NCI-H2171 treated with DMSO at 0.1 percent for 48 hours (cell line): ENCODE data around the gene CASP8AP2.
"Not testable (repeated sequence)": the region's sequence is repeated elsewhere in the genome, so short reads cannot be mapped to it uniquely, and the experiment has no call there.

Source experiments
- DNase-seq: peaks from one replicate; lab custom pipeline; 2025; lab: John Stamatoyannopoulos, UW

Gene CASP8AP2

DNA sequence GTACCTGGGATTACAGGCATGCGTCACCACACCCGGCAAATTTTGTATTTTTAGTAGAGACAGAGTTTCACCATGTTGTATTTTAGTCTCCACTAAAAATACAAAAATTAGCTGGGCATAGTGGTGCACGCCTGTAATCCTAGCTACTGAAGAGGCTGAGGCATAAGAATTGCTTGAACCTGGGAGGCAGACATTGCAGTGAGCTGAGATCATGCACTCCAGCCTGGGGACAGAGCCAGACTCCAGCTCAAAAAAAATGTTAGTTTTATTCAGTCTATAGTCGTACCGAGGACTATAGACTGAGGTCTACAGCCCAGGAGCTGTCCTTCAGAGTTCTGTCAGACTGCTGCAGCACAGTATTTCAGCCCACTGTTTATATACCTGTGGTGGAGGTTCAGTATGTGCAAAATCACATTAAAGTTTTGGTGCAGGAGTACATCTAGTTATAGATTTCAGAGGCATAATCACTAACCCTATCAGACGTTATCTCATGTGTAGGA lies 3.6 kb upstream of the CASP8AP2 start:
- DNase-seq: no peak

DNA sequence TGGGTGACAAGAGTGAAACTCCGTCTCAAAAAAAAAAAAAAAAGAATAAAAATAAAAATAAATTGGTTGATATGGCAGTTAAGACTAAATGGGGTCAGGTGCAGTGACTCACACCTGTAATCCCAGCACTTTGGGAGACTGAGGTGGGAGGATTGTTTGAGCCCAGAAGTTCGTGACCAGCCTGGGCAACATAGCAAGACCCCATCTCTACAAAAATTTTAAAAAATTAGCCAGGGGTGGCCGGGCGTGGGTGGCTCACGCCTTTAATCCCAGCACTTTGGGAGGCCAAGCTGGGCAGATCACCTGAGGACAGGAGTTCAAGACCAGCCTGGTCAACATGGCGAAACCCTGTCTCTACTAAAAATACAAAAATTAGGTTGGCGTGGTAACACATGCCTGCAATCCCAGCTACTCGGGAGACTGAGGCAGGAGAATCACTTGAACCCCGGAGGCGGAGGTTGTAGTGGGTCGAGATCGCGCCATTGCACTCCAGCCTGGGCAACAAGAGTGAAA lies 1.1 kb upstream of the CASP8AP2 start:
- not testable (repeated sequence) for DNase-seq

DNA sequence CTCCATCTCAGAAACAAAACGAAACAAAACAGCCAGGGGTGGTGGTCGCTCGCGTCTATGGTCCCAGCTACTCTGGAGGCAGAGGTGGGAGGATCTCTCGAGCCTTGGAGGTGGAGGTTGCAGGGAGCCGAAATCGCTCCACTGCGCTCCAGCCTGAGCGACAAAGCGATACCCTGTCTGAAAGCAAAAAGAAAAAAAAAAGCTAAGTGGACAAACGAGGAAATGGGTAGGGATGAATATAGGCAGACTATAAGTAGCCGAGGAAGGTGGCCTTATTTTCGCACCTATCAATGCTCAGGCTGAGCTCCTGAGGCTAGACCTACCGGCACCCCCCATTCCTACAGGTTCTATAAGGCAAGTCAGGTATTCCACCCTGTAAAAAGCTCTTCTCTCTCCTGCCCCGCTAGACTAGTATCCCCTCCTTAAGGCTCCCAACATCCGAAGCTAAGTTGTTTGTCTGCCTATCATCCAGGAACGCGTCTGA lies 650 bp upstream of the CASP8AP2 start:
- peak; percentile 89 for DNase-seq

DNA sequence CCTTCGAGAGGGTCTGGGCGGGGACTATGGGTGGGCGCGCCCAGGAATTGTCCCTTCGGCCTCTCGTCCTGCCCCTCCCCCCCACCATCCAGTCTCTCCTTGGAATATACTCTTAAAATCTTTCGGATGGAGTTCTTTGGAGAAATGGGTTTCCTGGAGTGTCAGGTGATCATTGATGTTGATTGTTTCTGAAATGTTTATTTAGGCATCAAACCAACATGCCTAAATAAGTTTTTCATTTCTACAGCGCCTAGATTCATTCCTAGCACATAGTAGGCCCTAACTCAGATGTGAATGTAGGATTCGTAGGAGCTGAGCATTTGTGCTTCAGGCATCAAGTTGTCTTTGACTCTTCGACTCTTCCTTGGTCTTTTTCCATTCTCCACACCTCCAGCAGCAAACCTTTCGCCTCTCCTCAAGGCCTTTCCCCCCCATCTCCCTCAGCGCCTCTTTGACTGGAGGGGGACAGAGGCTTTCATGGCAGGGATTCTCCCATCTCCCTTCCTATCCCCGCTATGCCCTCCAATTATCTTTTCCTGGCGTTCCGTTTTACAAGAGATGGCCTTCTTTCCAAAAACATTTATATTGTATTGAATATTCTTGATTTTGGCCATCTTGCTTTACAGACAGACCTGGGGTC lies 610 bp downstream of the CASP8AP2 start:
- DNase-seq: no peak

DNA sequence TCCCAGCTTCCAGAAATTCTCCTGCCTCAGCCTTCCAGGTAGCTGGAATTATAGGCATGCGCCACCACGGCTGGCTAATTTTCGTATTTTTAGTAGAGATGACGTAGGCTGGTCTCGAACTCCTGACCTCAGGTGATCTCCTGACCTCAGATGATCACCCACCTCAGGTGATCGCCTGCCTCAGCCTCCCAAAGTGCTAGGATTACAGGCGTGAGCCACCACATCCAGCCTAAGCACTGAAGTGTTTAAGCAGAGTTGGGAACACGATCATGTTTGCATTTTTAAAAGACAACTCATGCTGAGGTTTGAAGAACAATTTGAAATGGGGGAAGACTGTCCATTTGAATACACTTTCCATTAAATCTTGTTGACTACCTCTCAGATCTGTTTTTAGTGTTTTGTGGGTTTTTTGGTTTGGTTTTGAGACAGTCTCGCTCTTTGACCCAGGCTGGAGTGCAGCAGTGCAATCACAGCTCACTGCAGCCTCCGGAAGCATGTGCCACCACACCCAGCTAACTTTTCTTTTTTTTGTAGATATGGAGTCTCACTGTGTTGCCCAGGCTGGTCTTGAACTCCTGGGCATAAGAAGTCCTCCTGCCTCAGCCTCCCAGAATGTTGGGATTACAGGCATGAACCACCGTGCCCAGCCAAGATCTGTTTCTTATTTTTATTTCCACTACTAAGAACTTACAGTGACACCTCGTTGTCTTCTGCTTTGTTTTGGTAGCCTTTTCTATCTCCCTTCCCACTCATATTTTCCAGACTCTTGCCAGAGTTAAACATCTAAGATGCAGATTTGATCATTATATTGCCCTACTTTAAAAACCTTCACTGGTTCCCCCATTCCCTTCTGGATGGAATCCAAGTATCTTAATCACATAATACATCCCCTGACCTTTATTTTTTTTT lies 5.5 kb downstream of the CASP8AP2 start:
- no peak for DNase-seq

DNA sequence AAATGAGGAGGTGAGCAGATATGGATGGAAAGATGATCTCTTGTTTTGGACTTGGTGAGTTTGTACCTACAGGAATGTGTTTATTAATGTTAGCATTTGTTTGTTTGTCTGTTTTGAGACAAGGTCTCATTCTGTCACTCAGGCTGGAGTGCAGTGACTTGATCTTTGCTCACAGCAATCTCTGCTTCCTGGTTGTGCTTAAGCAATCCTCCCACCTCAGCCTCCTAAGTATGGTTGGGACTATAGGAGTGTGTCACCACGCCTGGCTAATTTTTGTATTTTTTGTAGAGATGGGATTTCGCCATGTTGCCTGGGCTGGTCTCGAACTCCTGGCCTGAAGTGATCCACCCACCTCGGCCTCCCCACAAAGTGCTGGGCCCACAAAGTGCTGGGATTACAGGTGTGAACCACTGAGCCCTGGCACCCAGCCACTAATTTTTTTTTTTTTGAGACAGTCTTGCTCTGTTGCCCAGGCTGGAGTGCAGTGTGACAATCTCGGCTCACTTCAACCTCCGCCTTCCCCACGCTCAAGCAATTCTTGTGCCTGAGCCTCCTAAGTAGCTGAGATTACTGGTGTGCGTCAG lies 7.1 kb downstream of the CASP8AP2 start:
- DNase-seq: no peak

DNA sequence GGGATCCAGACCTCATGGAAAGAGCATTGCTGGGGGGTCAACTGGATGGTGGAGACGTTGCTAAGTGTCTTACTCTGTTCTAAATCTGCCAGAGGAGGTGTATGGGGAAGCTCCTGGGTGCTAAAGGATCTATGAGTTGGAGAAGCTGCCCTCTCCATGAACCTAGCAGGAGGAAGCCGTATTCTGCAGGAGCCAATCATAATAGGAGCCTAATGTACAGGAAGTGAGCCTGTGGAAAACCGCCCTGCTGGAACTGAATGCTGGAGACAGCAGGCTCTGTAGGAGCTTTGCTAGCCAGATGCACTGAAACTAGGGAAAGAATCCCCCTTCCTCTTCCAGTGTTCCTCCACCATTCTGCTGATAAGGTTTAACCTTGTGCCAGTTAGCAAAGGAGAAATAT lies 10.9 kb downstream of the CASP8AP2 start:
- DNase-seq: no peak

DNA sequence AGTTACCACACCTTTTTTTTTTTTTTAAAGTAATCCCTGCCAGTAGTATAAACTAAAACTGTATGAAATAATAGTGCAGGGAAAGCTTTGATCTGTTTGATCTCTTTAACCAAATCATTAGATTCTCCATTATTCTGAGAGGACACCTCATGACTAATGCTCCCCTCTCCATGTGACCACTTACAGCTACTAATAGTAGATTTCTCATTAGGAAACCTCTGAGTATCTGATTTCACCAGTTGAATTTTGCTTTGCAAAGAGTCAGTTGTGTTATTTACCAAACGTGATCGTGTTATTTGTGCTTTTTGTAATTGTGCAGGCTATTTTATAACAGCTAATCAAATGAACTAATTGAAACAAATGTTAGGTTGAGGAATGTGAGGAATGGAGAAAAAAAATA lies 12.5 kb downstream of the CASP8AP2 start:
- DNase-seq: no peak

DNA sequence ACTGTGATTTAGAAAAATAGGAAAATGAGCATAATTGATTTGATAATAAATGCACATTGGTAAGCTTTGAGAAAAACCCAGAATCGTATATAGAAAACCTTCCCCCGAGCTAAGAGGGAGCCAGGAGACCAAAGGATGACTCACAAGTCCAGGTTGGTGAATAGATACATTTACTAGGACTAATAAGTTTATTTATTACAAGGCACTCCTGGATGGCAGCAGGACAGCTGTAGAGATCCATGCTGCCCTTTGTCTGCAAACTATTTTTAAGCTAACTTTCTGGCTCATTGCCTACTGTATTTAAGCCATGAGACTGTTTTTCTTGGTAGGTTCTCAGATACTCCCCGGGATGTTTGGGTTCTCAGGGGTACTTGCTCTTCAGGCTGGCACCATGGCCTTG lies 13.4 kb downstream of the CASP8AP2 start:
- no peak for DNase-seq

DNA sequence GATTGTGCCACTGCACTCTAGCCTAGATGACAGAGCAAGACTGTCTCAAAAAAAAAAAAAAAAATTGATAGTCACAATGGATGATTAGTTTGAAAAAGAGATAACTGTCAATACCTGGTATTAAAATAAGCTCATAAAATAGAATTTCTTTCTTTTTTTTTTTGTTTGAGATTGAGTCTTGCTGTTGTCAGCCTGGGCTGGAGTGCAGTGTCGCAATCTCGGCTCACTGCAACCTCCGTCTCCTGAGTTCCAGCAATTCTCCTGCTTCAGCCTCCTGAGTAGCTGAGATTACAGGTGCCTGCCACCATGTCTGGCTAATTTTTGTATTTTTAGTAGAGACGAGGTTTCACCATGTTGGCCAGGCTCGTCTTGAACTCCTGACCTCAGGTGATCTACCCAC lies 17.8 kb downstream of the CASP8AP2 start:
- DNase-seq: not testable (repeated sequence)

DNA sequence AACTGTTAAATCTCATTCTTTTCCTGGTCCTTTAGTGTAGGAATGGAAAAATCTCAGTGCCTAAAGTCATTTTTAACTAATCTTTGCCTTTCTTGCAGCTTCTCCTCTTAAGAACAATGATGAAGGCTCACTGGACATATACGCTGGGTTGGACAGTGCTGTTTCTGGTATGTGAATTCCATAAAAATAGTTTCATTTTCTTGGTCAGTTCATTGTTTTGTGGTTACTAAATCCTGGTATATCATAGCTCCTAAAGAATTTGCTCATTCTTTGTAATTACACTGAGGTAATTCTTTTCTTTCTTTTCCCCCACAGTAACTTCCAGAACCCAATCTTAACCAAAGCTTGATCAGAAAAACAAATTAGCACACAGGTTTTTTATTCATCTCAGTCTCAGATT lies 23.4 kb downstream of the CASP8AP2 start:
- no peak for DNase-seq

DNA sequence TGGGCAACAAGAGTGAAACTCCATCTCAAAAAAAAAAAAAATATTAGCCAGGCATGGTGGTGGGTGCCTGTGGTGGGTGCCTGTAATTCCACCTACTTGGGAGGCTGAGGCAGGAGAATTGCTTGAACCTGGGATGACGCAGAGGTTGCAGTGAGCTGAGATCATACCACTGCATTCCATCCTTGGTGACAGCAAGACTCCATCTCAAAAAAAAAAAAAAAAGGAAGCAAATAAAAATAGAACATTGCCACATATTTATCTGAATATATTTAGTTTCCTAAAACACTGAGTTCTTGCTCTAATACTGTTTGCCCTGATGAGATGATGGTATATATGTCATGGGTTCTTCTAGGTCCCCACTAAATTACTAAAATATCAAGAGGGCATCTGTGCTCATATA lies 28.4 kb downstream of the CASP8AP2 start:
- no peak for DNase-seq

DNA sequence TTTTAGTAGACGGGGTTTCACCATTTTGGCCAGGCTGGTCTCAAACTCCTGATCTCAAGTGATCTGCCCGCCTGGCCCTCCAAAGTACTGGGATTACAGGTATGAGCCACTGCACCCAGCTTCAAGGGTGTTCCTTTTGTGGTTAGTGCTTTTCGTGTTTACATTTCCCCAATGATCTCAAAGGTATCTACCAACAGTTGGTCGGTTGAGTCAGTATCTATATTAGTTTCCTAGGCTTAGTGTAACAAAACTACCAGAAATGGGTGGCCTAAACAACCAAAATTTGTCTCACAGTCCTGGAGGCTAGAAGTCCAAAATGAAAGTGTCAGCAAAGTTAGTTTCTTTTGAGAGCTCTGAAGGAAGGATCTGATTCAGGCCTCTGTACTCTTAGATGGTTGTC lies 30.1 kb downstream of the CASP8AP2 start:
- DNase-seq: no peak

DNA sequence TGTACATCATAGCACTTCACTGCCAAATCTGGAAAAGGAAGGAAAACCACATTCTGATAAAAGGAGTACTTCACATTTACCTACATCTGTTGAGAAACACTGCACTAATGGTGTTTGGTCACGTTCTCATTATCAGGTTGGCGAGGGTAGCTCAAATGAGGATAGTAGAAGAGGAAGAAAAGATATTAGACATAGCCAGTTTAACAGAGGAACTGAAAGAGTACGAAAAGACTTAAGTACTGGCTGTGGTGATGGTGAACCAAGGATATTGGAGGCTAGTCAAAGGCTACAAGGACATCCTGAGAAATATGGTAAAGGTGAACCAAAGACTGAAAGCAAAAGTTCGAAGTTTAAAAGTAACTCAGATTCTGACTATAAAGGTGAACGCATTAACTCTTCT lies 32.6 kb downstream of the CASP8AP2 start:
- DNase-seq: no peak

DNA sequence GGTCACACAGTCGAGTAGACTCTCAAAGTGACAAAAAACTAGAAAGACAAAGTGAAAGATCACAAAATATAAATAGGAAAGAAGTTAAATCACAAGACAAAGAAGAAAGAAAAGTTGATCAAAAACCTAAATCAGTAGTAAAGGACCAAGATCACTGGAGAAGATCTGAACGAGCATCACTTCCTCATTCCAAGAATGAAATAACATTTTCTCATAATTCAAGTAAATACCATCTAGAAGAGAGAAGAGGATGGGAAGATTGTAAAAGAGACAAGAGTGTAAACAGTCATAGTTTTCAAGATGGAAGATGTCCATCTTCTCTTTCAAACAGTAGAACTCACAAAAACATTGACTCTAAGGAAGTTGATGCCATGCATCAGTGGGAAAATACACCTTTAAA lies 33.0 kb downstream of the CASP8AP2 start:
- no peak for DNase-seq

DNA sequence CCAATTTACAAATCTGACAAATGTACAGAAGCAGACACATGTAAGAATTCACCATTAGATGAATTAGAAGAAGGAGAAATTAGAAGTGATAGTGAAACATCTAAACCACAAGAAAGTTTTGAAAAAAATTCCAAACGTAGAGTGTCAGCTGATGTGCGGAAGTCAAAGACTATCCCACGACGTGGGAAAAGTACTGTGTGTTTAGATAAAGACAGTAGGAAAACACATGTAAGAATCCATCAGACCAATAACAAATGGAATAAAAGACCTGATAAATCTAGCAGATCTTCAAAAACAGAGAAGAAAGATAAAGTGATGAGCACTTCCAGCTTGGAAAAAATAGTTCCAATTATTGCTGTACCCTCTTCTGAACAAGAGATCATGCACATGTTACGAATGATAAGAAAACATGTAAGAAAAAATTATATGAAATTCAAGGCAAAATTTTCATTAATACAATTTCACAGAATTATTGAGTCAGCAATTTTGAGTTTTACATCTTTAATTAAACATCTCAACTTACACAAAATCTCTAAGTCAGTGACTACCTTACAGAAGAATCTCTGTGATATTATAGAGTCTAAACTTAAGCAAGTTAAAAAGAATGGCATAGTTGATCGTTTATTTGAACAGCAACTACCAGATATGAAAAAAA lies 36.5 kb downstream of the CASP8AP2 start:
- no peak for DNase-seq

DNA sequence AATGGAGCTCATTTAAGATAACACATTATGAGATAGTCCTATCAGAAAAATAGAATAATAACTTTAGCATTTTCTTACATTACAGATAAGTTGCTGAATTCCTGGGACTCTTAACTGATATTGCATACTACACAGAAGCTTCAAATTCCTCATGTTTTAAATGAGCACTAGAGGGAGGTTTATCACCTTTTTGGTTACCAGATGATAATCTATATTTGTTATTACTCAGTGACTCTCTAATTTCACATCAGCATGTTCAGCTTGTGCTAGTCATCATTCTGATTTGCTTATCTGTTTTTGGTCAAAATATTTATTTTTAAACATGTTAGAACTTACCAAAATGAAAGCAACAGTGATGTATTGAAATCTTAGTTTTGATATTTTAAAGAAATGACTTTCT lies 44.0 kb downstream of the CASP8AP2 start:
- no peak for DNase-seq

DNA sequence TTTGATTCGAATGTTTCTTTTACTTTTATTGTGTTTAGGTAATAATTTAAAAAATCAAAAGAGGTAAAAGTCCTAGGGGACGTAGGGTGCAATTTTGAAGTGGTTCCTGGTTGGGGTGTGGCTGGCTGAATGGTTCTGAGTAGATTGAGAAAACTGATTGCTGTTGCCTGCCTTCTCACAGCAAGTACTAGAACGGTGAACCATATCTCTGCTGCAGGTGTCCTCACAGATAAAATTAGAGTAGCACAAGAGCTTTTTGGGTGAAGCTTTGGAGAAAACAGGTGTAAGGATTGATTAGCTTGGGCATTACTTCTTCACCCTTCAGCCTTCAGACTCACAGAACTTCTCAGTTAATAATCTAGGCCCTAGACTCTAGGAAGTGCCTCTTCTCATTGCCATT lies 44.8 kb downstream of the CASP8AP2 start:
- no peak for DNase-seq

DNA sequence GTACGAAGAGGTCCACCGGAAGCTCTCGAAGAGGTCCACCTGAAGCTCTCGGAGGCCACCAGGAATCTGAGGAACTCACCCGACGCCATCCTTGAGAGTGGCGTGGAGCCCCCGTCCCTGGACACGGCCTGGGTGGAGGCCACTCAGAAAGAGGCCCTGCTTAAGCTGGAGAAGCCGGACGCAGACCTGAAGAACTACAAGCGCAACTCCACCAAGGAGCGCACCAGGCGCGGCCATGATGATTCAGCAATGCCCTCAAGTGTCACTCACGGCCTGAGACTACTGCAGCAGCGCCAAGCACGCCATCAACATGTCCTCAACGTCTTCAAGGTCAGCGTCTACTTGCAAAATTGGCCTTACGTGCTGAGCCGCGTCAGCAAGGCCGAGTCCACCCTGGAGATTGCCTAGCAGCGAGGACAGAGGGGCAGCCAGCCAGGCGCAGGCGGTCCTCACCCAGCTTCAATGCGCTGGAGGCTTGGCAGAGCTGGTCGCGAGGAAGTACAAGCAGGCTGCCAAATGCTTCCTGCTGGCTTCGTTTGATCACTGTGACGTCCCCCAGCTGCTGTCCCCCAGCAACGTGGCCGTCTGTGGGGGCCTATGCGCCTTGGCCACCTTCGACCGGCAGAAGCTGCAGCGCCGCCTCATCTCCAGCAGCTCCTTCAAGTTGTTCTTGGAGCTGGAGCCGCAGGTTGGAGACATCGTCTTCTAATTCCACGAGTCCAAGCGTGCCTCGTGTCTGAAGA lies 56.9 kb downstream of the CASP8AP2 start:
- DNase-seq: no peak

DNA sequence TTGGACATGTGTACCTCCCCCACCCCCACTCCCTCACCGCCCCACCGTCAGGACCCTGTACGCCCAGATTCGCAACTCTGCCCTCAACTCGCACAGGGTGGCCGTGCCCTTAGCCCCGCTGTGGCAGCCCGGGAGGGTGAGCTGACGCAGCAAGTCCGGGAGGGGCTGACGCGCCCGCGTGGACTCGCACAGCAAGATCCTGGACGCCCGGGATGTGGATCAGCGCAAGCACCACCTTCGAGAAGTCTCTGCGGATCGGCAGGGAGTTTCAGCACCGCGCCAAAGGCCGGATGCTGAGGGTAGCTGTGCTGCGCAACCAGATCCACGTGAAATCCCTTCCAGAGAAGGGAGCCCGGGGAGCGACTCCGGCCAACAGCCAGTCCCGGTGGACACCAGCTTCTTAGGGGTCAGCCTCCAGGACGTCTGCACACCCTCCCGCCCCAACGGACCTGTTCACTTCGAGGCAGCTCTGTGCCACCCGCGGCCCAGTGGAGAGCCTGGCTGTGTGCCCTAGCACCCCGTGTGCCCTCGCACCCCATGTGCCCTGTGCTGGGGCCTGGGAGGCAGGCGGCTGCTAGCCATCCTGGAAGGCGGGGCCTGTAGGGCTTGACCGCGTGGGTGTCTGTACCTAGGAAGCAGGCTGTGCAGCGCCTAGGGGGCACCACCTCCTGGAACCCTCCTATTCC lies 57.9 kb downstream of the CASP8AP2 start:
- DNase-seq: no peak

DNA sequence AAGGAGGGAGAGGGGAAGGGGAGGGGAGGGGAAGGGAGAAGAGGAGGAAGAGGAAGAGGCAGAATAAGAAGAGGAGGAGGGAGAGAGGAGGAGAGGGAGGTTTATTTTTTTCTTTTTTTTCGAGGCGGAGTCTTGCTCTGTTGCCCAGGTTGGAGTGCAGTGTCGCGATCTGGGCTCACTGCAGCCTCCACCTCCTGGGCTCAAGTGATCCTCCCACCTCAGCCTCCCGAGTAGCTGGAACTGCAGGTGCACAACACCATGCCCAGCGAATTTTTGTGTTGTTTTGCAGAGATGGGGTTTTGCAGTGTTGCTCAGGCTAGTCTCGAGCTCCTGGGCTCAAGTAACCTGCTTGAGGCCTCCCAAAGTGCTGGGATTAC lies 58.4 kb downstream of the CASP8AP2 start:
- DNase-seq: no peak
